IPS DF 4.7 (cell line): Measurements from ENCODE around the gene MEI4.
"Not testable (repeated sequence)": the region's sequence is repeated elsewhere in the genome, so short reads cannot be mapped to it uniquely, and the experiment has no call there.

Experiments
- DNase-seq: peaks from one replicate; pipeline ENCODE4 v3.0.0-alpha.2; 2013; ENCODE audit warnings: low spot score; ENCODE audit errors: extremely low read depth

Gene MEI4

GRCh38 chr6:77652739-77653138 is at the start of gene MEI4:
Gene MEI4, plus strand, starts transcription at chr6:77653039. Its CDS starts 37,633 bp downstream, at chr6:77690672.
- no peak for DNase-seq

DNA sequence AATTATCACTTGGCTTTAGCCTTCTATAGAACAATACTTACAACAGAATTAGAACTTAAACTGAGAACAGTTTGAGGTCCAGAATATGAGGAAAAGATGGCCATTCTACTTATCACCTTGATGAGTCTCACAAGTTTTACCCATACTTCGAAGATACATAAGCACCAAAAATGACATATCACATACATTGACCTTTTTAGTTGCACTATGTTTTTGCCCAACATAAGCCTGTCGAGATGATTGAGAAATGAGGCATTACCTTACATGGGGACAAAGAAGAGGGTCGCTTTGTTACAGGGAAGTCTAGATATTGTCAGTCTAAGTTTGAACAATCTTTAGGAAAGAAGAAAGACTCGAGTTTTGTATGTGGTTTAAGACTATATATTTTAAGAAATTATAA is 48.4 kb upstream of the MEI4 start:
- DNase-seq = no peak

- no peak for DNase-seq
Measured at GRCh38 chr6:77607004-77607403, 45.8 kb upstream of the MEI4 start.

DNA sequence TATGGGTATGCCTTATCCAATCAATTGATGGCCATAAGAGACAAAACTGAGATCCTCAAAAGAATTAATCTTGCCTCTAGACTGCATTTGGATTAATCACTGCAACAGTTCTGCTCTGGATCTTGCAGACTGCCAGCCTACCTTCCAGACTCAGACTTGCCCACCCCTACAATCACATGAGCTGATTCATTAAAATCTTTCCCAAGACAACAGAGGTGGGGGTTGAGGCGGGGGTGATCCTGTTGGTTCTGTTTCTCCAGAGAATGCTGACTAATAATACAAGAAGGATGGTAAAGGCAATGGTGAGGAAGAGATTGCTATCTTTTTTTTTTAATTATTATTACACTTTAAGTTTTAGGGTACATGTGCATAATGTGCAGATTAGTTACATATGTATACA is 43.7 kb upstream of the MEI4 start:
- no peak for DNase-seq

DNA sequence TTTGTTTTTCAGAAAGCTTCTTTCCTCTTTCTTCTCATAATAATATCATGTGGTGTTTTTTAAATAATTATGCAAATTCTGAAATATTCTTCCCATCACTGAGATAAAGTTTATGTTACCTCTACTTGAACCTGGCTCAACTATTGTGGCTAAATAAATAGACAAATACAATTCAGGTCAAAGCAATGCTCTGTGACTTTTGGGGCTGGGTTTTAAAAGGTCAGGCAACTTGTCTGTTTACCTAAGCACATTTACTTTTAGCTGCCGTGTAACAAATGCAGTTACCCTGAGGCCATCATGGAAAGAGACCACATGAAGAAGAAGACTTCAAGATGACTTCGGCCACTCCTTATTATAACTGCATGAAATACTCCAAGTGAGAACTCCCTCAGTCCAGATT is 33.7 kb upstream of the MEI4 start:
- DNase-seq = no peak

- DNase-seq = peak; percentile 28
Measured at GRCh38 chr6:77620278-77620882, 32.5 kb upstream of the MEI4 start.

GRCh38 chr6:77624515-77624914 is 28.3 kb upstream of the MEI4 start:
- DNase-seq = no peak

GRCh38 chr6:77626426-77626825 is 26.4 kb upstream of the MEI4 start:
- DNase-seq = no peak

DNA sequence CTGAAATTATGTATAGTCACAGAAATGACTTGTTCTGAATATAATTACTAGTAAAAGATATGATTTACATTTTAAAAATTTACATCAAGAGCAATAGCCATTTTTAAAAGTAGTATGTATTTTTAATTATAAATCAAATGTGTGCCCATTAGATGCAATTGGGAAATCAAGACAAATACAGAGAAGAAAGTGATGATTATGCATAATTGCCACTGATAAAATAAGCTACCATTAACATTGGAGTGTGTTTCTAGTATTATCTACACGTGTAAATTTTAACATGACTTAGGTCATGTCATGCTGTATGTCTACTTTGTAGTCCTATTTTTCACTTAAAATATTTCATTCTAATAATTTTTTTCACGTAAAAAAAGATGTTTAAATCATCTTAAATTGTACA is 22.8 kb upstream of the MEI4 start:
- no peak for DNase-seq

DNA sequence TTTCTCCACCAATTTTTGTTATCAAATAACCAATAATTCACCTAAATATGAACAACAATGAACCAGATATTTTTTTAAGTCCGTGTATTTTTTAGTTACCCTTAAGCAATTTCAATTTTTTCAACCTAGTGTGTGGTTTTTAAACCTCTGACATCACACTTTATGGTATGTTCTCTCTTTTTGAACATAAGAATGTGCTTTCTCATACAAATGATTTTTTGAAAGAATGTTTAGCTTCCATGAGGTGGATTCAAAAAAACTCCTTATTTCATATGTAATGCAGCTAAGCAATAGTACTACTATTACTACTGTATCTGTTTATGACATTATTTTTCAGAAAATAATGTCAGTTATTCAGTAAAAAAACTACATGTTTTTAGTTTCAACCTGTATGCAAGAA is 19.4 kb upstream of the MEI4 start:
- no peak for DNase-seq

- no peak for DNase-seq
Measured at GRCh38 chr6:77633993-77634715, 18.7 kb upstream of the MEI4 start.

DNA sequence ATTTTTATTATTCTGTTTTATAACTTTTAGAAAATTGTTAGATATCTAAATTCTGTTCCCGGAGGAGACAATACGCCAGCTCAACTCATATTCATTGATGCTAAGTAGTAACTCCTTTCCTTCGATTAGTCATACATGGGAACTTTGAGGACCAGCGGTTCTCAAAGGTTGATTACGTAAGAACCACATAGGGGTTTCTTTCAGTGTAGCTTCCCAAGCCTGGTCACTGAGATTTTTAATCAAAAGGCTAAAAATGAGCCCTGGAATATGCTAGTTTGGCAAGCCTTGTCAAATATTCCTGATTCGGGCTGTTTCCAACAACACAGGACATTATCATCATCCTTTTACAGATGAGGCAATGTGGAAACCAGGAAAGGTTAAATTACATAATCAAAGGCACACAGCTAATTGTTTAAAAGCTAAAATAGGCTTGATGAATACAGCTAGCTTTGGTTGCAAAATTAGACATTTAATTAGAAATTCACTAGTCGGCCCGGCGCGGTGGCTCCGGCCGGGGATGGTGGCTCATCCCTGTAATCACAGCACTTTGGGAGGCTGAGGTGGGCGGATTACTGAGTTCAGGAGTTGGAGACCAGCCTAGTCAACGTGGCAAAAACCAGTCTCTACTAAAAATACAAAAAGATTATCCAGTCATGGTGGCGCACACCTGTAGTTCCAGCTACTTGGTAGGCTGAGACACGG is 14.6 kb upstream of the MEI4 start:
- DNase-seq = no peak

DNA sequence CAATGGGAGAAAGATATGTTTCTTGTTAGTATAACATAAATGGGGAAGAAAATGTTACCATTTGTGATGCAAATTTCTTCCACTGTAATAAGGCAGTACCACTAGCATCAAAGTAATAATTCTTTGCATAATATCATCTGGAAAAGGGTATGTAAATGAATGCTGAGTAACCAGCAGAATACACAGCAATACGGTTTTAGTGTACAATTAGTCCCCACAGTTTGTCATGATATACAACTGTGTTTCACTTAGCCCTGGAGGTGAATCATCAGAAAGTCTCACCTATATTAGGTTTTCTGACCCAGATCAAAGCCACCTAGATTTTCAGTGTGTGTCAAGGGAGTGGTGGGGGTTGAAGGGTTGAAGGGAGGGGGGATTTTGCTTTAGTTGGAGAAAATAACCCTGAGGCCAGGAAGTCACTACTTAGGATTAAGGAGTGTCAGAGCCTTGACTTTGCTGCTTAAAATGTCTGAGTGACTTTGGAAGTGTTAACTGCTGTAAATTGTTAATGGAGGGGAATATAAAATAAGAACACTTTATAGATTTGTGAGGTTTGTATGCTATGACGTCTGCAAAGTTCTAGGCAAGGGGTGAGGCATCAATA is 8.6 kb upstream of the MEI4 start:
- DNase-seq = no peak

GRCh38 chr6:77650098-77650663 is 2.7 kb upstream of the MEI4 start:
- peak; percentile 66 for DNase-seq

DNA sequence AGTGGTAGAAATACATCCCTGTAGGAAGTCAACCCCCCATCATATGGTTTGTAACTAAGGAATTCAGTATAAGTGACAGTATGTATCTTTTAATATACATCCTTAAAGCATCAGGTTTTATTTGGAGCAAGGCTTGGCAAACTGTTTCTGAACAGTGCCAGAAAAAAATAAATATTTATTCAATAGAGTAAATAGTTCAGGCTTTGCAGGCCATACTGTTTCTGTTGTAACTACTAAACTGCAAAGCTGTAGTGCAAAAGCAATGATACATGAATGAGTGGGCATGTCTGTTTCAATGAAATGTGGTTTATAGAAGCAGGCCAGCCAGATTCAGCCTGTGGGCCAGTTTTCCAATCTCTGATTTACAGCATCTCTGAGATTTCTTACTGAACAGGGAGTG is 977 bp downstream of the MEI4 start:
- DNase-seq = no peak

- not testable (repeated sequence) for DNase-seq
Measured at GRCh38 chr6:77655035-77655434, 2.2 kb downstream of the MEI4 start.

DNA sequence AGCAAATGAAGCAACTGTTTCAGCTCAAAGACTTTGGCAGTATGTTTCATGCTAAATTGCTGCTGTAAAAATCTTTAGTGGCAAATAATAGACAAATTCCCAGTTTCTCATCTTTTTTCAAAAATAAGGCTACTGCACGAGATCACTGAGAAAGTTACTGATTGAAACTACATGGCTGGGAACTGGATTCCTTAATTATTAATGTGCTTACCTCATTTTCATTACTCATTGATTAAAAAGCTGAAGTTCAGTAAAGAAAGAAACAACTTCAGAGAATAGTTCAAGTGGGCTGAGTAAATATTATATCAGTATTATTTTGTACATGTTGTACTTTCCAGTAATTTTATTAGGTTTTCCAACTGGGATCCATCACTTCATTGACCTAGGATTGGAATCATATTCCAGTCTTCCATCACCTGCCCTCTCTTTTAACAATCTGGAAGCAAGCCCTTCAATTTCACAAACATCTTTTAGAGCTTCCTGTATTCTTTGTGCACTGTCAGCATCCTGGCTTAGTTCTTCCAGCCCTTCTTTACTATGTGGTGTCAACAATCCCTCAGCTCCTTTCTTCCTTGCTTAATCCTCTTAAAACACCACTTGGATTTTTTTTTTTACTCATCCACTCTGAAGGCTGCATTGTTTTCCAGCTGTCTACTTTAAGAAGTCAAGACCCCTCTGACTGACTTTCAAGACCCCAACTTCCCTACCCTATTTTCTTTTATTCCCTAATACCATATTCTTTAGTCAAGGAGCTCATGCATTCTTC is 4.3 kb downstream of the MEI4 start:
- DNase-seq = no peak

- DNase-seq = no peak
Measured at GRCh38 chr6:77666340-77666739, 13.5 kb downstream of the MEI4 start.

GRCh38 chr6:77666846-77667245 is 14.0 kb downstream of the MEI4 start:
- no peak for DNase-seq

GRCh38 chr6:77669913-77670312 is 17.1 kb downstream of the MEI4 start:
- no peak for DNase-seq

DNA sequence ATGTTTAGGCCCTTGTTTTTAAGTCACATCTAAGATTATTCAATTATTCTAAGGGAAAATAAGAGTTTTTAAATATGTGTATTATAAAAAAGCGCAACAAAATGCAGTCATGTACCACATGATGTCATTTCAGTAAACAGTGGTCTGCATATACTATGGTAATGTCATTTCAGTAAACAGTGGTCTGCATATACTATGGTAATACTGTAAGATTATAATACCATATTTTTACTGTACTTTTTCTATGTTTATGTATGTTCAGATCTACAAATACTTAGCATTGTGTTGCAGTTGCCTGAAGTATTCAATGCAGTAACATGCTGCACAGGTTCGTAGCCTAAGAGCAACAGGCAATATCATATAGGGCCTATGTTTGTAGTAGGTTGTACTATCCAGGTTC is 21.4 kb downstream of the MEI4 start:
- no peak for DNase-seq
